GM12878 (cell line): Measurements from ENCODE around the gene ANKRD50. TPM values are rescaled to one million over a fixed set of nuclear protein-coding genes. Genes with fewer than 3 reads are reported as not detected.

Experiments used
- ATAC-seq: fragments of 200-7000 bp; cut with Tn5 transposase; 3 replicates; pipeline ENCODE4 v1.9.1; 2020; ENCODE audit warnings: mild to moderate bottlenecking, moderate library complexity
- BruUV-seq: library from RNA; stranded (reverse); fragments of 400-500 nt; replicated peaks from 2 replicates; lab custom pipeline; 2021; lab: Mats Ljungman, UMichigan
- CTCF ChIA-PET: fragments of 300-600 bp; sonication (Branson Sonifier 250); formaldehyde crosslinking; extraction: SDS; loops from one replicate; lab custom pipeline; 2021; ENCODE audit warnings: inconsistent platforms; lab: Yijun Ruan, JAX
- POLR2A ChIA-PET: fragments of 350-600 bp; formaldehyde crosslinking; extraction: SDS; loops from one replicate; lab custom pipeline; 2021; ENCODE audit warnings: inconsistent platforms; lab: Charles Lee
- RAD21 ChIA-PET: fragments of 300-600 bp; sonication (Branson Sonifier 250); formaldehyde crosslinking; loops from one replicate; lab custom pipeline; 2023; ENCODE audit warnings: antibody characterized with exemption; ENCODE audit not compliant: unreplicated experiment; lab: Charles Lee
- SMC1A ChIA-PET: fragments of 300-600 bp; sonication (Branson Sonifier 250); formaldehyde crosslinking; loops from one replicate; lab custom pipeline; 2023; ENCODE audit not compliant: unreplicated experiment, uncharacterized antibody; lab: Charles Lee
- DNase-seq: peaks from one replicate; pipeline ENCODE4 v3.0.0-alpha.2; 2011; ENCODE audit warnings: low read depth, low spot score
- FAIRE-seq: peaks from 3 replicates; lab custom pipeline; 2011; peaks lifted over from hg19 to GRCh38; lab: Jason Lieb, UNC
- H2AFZ ChIP-seq: 2 replicates; pipeline ENCODE4 v1.6.0; 2011; ENCODE audit warnings: low read depth, low read length, control low read depth; ENCODE audit not compliant: control insufficient read depth
- H3K27ac ChIP-seq: 2 replicates; pipeline ENCODE4 v1.5.1; 2011; ENCODE audit warnings: control low read depth; ENCODE audit not compliant: control insufficient read depth, insufficient read depth
- H3K27me3 ChIP-seq, 2 experiments: replicated peaks in 1 of 2; 2 replicates each; pipeline versions ENCODE4 v1.6.0 to v1.6.1; 2011; ENCODE audit warnings: low read length in 1 of 2; ENCODE audit not compliant: control insufficient read depth in 2 of 2, insufficient read depth in 2 of 2
- H3K36me3 ChIP-seq, 2 experiments: 2 replicates each; pipeline ENCODE4 v1.5.1; 2011; ENCODE audit warnings: low read length in 1 of 2; ENCODE audit not compliant: control insufficient read depth in 2 of 2, insufficient read depth in 2 of 2
- H3K4me1 ChIP-seq: 2 replicates; pipeline ENCODE4 v1.6.1; 2011; ENCODE audit warnings: mild to moderate bottlenecking, low read length, moderate library complexity, mixed read lengths; ENCODE audit not compliant: control insufficient read depth, insufficient read depth
- H3K4me2 ChIP-seq: 2 replicates; pipeline ENCODE4 v1.6.0; 2011; ENCODE audit warnings: control low read depth; ENCODE audit not compliant: control insufficient read depth, insufficient read depth
- H3K4me3 ChIP-seq: fragments of 200-600 bp; sonication (generic); 2 replicates; pipeline ENCODE4 v1.5.1; 2016
- H3K79me2 ChIP-seq: 2 replicates; pipeline ENCODE4 v1.6.0; 2011; ENCODE audit warnings: low read length; ENCODE audit not compliant: control insufficient read depth, insufficient read depth
- H3K9ac ChIP-seq: 2 replicates; pipeline ENCODE4 v1.8.0; 2011; ENCODE audit warnings: low read length, control low read depth, mixed read lengths; ENCODE audit not compliant: control insufficient read depth, insufficient read depth
- H3K9me3 ChIP-seq: replicated peaks from 3 replicates; pipeline ENCODE4 v1.5.1; 2011; ENCODE audit warnings: mild to moderate bottlenecking, low read length; ENCODE audit not compliant: control insufficient read depth, insufficient read depth
- H4K20me1 ChIP-seq: 2 replicates; pipeline ENCODE4 v1.6.0; 2011; ENCODE audit not compliant: control insufficient read depth, insufficient read depth
- ATF7 ChIP-seq: fragments of 450-650 bp; IDR thresholded peaks from 2 replicates; pipeline ENCODE4 v1.6.1; 2016; ENCODE audit warnings: low read depth, mild to moderate bottlenecking
- CBFB ChIP-seq: IDR thresholded peaks from 2 replicates; pipeline ENCODE4 v1.6.1; 2016; ENCODE audit warnings: antibody characterized with exemption, low read depth
- EZH2 ChIP-seq: IDR thresholded peaks from 2 replicates; pipeline ENCODE4 v1.6.1; 2012; ENCODE audit warnings: low read depth, mild to moderate bottlenecking, control low read depth, inconsistent platforms, low read length, borderline replicate concordance; ENCODE audit not compliant: control insufficient read depth
- HDGF ChIP-seq: fragments of 450-650 bp; IDR thresholded peaks from 2 replicates; pipeline ENCODE4 v1.6.1; 2016; ENCODE audit warnings: antibody characterized with exemption
- IRF4 ChIP-seq: IDR thresholded peaks from 2 replicates; pipeline ENCODE4 v1.6.1; 2011; ENCODE audit warnings: low read depth, low read length
- MYB ChIP-seq: fragments of 150-350 bp; IDR thresholded peaks from 2 replicates; pipeline ENCODE4 v1.6.1; 2014; ENCODE audit warnings: mild to moderate bottlenecking, low read depth, low read length, borderline replicate concordance
- NR2F1 ChIP-seq: fragments of 450-650 bp; conservative IDR thresholded peaks from 2 replicates; pipeline ENCODE4 v1.6.1; 2017; ENCODE audit warnings: mild to moderate bottlenecking
- RAD21 ChIP-seq: IDR thresholded peaks from 2 replicates; pipeline ENCODE4 v1.6.1; 2011; ENCODE audit warnings: mild to moderate bottlenecking, low read depth, low read length, moderate library complexity; ENCODE audit not compliant: insufficient read depth
- RUNX3 ChIP-seq: IDR thresholded peaks from 2 replicates; pipeline ENCODE4 v1.6.1; 2012; ENCODE audit warnings: low read length, inconsistent platforms
- SUZ12 ChIP-seq: fragments of 200-600 bp; sonication (generic); IDR thresholded peaks from one replicate; pipeline ENCODE4 v1.6.1; 2018; ENCODE audit warnings: antibody characterized with exemption, mild to moderate bottlenecking; ENCODE audit not compliant: unreplicated experiment
- ZNF217 ChIP-seq: fragments of 450-650 bp; IDR thresholded peaks from 2 replicates; pipeline ENCODE4 v1.6.1; 2017; ENCODE audit warnings: antibody characterized with exemption, mild to moderate bottlenecking
- in situ Hi-C: fragments of 300-500 bp; cut with MboI; formaldehyde crosslinking; loops from 9 replicates; pipeline ENCODE4 v1.14.3; 2018; ENCODE audit warnings: mixed read lengths
- intact Hi-C: fragments of 100-400 bp; cut with micrococcal nuclease; formaldehyde crosslinking; loops from one replicate; pipeline ENCODE4 v1.14.2; 2022; ENCODE audit not compliant: unreplicated experiment
- polyA plus RNA-seq, 11 experiments: library from polyadenylated mRNA; depleted of rRNA in 4 of 11; unstranded in 6 of 11; stranded (reverse) in 5 of 11; fragments of >200 nt; fragmentation: Nextera tagmentation in 4 of 11; fragmentation: Illumina TruSeq in 1 of 11; extraction: Ambion mirVana in 4 of 11; extraction: Trizol in 1 of 11; gene quantifications; 1 replicate in 1 of 11; 2 replicates in 10 of 11; pipeline versions ENCODE4 v1.2.1 to v1.2.3, GENCODE V29; 2011 to 2016; ENCODE audit warnings: inconsistent platforms in 2 of 11, missing spikeins in 2 of 11, low read depth in 1 of 11
- total RNA-seq, 4 experiments: library from RNA; depleted of rRNA in 3 of 4; stranded (reverse); fragments of >200 nt in 3 of 4; fragmentation: Illumina TruSeq in 1 of 4; extraction: Trizol in 1 of 4; gene quantifications; 2 replicates each; pipeline versions ENCODE4 v1.2.1 to v1.2.3, GENCODE V29; 2013 to 2021
- TF ChIP-seq, protein P1 (sequence below): fragments of 450-650 bp; conservative IDR thresholded peaks from 2 replicates; pipeline ENCODE4 v1.6.1; 2017; ENCODE audit warnings: mild to moderate bottlenecking, moderate library complexity
- TF ChIP-seq, protein P2 (sequence below): fragments of 450-650 bp; IDR thresholded peaks from 2 replicates; pipeline ENCODE4 v1.6.1; 2018; ENCODE audit warnings: mild to moderate bottlenecking, low read depth, moderate library complexity; ENCODE audit not compliant: partially characterized antibody
- TF ChIP-seq, protein P3 (sequence below): fragments of 150-350 bp; IDR thresholded peaks from 2 replicates; pipeline ENCODE4 v1.6.1; 2016; ENCODE audit warnings: low read depth, low read length

The ANKRD50 gene
- total and polyA plus RNA-seq, 10 of the 15 experiments (the other 5 are each of a cell fraction or from before 2014, with no cell fraction given): under 0.01 to 0.10 (median 0.03) TPM; not detected in 1

DNA sequence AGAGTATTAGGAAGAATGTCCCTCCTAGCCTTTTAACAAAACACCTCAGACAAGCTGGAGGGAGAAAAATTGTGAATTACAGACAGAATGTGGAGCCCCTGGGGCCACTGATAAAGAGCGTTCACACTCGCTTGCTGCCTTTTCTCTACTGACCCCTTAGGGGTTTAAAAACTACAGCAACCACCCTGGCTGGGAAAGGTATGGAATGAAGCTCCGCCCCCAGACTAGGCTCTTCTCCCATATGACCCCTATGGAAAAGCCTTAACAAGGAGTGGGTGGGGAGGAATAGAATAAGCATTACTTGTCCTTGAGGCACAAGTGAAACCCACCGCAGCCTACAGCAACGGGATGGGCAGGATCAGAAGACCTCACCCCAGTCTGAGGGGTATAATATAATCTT is 26.3 kb downstream of the ANKRD50 start (continued):
- TF ChIP-seq ZNF217 (no peak), CBFB (no peak), SUZ12 (no peak)

DNA sequence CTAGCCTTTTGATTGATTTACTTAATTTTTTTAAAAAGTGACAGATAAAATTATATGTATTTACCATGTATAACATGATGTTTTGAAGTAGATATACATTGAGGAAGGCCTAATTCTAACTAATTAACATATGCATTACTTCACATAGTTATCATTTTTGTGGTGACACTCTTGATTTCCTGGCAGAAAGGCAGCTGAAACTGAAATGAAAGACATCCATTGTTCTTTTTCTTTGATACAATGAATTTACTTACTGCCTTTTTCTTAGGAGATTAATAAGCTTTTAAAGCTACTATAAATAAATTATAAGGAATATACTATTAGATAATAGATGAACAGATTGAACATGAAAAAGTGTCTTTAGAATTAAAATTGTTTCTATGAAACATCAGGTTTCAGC is 26.7 kb downstream of the ANKRD50 start:
- H3K36me3 ChIP-seq: no peaks in the 10 kb centered on the region
- no TSS peak for BruUV-seq
- H3K27me3 ChIP-seq: no peaks in the 10 kb centered on the region
- no peak overlapping the region for H2AFZ ChIP-seq
- ATAC-seq (no peak), FAIRE-seq (no peak), DNase-seq (no peak)
- in situ Hi-C loops (no loop called here), intact Hi-C loops (no loop called here)
- no peaks in the 10 kb centered on the region for H3K4me1 ChIP-seq
- no peaks in the 10 kb centered on the region for H3K79me2 ChIP-seq
- H3K4me3 ChIP-seq: no peak overlapping the region
- POLR2A ChIA-PET: no interaction called here
- H4K20me1 ChIP-seq: no peaks in the 10 kb centered on the region
- SMC1A ChIA-PET: interaction anchor here (0.9 kb wide), 1 partner anchor 9 kb away, joined by 3 read pairs; no protein-coding TSS in a partner anchor
- no peak overlapping the region for H3K4me2 ChIP-seq
- CTCF ChIA-PET: no interaction called here
- TF ChIP-seq, protein P1, sequence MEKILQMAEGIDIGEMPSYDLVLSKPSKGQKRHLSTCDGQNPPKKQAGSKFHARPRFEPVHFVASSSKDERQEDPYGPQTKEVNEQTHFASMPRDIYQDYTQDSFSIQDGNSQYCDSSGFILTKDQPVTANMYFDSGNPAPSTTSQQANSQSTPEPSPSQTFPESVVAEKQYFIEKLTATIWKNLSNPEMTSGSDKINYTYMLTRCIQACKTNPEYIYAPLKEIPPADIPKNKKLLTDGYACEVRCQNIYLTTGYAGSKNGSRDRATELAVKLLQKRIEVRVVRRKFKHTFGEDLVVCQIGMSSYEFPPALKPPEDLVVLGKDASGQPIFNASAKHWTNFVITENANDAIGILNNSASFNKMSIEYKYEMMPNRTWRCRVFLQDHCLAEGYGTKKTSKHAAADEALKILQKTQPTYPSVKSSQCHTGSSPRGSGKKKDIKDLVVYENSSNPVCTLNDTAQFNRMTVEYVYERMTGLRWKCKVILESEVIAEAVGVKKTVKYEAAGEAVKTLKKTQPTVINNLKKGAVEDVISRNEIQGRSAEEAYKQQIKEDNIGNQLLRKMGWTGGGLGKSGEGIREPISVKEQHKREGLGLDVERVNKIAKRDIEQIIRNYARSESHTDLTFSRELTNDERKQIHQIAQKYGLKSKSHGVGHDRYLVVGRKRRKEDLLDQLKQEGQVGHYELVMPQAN: no peak
- TF ChIP-seq, protein P2, sequence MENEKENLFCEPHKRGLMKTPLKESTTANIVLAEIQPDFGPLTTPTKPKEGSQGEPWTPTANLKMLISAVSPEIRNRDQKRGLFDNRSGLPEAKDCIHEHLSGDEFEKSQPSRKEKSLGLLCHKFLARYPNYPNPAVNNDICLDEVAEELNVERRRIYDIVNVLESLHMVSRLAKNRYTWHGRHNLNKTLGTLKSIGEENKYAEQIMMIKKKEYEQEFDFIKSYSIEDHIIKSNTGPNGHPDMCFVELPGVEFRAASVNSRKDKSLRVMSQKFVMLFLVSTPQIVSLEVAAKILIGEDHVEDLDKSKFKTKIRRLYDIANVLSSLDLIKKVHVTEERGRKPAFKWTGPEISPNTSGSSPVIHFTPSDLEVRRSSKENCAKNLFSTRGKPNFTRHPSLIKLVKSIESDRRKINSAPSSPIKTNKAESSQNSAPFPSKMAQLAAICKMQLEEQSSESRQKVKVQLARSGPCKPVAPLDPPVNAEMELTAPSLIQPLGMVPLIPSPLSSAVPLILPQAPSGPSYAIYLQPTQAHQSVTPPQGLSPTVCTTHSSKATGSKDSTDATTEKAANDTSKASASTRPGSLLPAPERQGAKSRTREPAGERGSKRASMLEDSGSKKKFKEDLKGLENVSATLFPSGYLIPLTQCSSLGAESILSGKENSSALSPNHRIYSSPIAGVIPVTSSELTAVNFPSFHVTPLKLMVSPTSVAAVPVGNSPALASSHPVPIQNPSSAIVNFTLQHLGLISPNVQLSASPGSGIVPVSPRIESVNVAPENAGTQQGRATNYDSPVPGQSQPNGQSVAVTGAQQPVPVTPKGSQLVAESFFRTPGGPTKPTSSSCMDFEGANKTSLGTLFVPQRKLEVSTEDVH: no peak
- TF ChIP-seq NR2F1 (no peak), IRF4 (no peak), EZH2 (no peak), HDGF (no peak), MYB (no peak), ATF7 (no peak), RUNX3 (no peak), RAD21 (no peak)
- TF ChIP-seq, protein P3, sequence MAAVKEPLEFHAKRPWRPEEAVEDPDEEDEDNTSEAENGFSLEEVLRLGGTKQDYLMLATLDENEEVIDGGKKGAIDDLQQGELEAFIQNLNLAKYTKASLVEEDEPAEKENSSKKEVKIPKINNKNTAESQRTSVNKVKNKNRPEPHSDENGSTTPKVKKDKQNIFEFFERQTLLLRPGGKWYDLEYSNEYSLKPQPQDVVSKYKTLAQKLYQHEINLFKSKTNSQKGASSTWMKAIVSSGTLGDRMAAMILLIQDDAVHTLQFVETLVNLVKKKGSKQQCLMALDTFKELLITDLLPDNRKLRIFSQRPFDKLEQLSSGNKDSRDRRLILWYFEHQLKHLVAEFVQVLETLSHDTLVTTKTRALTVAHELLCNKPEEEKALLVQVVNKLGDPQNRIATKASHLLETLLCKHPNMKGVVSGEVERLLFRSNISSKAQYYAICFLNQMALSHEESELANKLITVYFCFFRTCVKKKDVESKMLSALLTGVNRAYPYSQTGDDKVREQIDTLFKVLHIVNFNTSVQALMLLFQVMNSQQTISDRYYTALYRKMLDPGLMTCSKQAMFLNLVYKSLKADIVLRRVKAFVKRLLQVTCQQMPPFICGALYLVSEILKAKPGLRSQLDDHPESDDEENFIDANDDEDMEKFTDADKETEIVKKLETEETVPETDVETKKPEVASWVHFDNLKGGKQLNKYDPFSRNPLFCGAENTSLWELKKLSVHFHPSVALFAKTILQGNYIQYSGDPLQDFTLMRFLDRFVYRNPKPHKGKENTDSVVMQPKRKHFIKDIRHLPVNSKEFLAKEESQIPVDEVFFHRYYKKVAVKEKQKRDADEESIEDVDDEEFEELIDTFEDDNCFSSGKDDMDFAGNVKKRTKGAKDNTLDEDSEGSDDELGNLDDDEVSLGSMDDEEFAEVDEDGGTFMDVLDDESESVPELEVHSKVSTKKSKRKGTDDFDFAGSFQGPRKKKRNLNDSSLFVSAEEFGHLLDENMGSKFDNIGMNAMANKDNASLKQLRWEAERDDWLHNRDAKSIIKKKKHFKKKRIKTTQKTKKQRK: no peak
- no peak overlapping the region for H3K27ac ChIP-seq
- RAD21 ChIA-PET: no interaction called here
- H3K9ac ChIP-seq: no peak overlapping the region
- no peaks in the 10 kb centered on the region for H3K9me3 ChIP-seq
